Ureter (tissue), 1 donor: ENCODE results near the gene KIAA0232. TPM values are rescaled to one million over a fixed set of nuclear protein-coding genes. Genes with fewer than 3 reads are reported as not detected.
"Not testable (repeated sequence)": the region's sequence is repeated elsewhere in the genome, so short reads cannot be mapped to it uniquely, and the experiment has no call there.

ENCODE experiments used
- DNase-seq: peaks from one replicate; pipeline ENCODE4 v3.0.0-alpha.2; 2020; ENCODE audit warnings: low spot score
- total RNA-seq: library from RNA; stranded (reverse); gene quantifications from one replicate; pipeline ENCODE4 v1.2.4, GENCODE V29; 2023
- donor health status: DM: yes; HTN: yes; CAD: no.

KIAA0232 gene
- total RNA-seq, 1 donor from 2014 or later, result 40.4 TPM

GRCh38 chr4:6804082-6804752 is 21.7 kb downstream of the KIAA0232 start:
- no peak for DNase-seq

- DNase-seq, result no peak
Measured at GRCh38 chr4:6806924-6807626, 24.5 kb downstream of the KIAA0232 start.

- DNase-seq, result no peak
Measured at GRCh38 chr4:6808259-6808658, 25.7 kb downstream of the KIAA0232 start.

GRCh38 chr4:6811165-6811564 is 28.6 kb downstream of the KIAA0232 start:
- DNase-seq, result no peak

- DNase-seq, result no peak
Measured at GRCh38 chr4:6812766-6813165, 30.2 kb downstream of the KIAA0232 start.

- no peak for DNase-seq
Measured at GRCh38 chr4:6813725-6814124, 31.2 kb downstream of the KIAA0232 start.

- DNase-seq, result no peak
Measured at GRCh38 chr4:6815029-6815836, 32.7 kb downstream of the KIAA0232 start.

GRCh38 chr4:6819295-6819694 is 36.8 kb downstream of the KIAA0232 start:
- no peak for DNase-seq

- DNase-seq, result no peak
Measured at GRCh38 chr4:6820695-6821094, 38.2 kb downstream of the KIAA0232 start.

- no peak for DNase-seq
Measured at GRCh38 chr4:6824071-6824470, 41.5 kb downstream of the KIAA0232 start.

GRCh38 chr4:6824772-6825402 is 42.4 kb downstream of the KIAA0232 start:
- DNase-seq, result no peak

GRCh38 chr4:6825403-6825802 is 42.9 kb downstream of the KIAA0232 start:
- no peak for DNase-seq

GRCh38 chr4:6826781-6827508 is 44.4 kb downstream of the KIAA0232 start:
- DNase-seq, result no peak

GRCh38 chr4:6829086-6829485 is 46.6 kb downstream of the KIAA0232 start:
- DNase-seq, result no peak

GRCh38 chr4:6834867-6835266 is 52.3 kb downstream of the KIAA0232 start:
- no peak for DNase-seq

- DNase-seq, result not testable (repeated sequence)
Measured at GRCh38 chr4:6835616-6836015, 53.1 kb downstream of the KIAA0232 start.

- not testable (repeated sequence) for DNase-seq
Measured at GRCh38 chr4:6837106-6837505, 54.6 kb downstream of the KIAA0232 start.

- DNase-seq, result no peak
Measured at GRCh38 chr4:6839579-6839978, 57.1 kb downstream of the KIAA0232 start.

GRCh38 chr4:6840062-6840976 is 57.8 kb downstream of the KIAA0232 start:
- DNase-seq, result no peak

GRCh38 chr4:6845027-6845426 is 62.5 kb downstream of the KIAA0232 start:
- DNase-seq, result no peak
